ENCODE measurements around the gene ITGA5. TPM values are rescaled to one million over a fixed set of nuclear protein-coding genes. Genes with fewer than 3 reads are reported as not detected.

Gene ITGA5
- total and polyA plus RNA-seq, 2 experiments from 2014 or later = 7.3 to 23.7 TPM

- TF ChIP-seq, protein P1, sequence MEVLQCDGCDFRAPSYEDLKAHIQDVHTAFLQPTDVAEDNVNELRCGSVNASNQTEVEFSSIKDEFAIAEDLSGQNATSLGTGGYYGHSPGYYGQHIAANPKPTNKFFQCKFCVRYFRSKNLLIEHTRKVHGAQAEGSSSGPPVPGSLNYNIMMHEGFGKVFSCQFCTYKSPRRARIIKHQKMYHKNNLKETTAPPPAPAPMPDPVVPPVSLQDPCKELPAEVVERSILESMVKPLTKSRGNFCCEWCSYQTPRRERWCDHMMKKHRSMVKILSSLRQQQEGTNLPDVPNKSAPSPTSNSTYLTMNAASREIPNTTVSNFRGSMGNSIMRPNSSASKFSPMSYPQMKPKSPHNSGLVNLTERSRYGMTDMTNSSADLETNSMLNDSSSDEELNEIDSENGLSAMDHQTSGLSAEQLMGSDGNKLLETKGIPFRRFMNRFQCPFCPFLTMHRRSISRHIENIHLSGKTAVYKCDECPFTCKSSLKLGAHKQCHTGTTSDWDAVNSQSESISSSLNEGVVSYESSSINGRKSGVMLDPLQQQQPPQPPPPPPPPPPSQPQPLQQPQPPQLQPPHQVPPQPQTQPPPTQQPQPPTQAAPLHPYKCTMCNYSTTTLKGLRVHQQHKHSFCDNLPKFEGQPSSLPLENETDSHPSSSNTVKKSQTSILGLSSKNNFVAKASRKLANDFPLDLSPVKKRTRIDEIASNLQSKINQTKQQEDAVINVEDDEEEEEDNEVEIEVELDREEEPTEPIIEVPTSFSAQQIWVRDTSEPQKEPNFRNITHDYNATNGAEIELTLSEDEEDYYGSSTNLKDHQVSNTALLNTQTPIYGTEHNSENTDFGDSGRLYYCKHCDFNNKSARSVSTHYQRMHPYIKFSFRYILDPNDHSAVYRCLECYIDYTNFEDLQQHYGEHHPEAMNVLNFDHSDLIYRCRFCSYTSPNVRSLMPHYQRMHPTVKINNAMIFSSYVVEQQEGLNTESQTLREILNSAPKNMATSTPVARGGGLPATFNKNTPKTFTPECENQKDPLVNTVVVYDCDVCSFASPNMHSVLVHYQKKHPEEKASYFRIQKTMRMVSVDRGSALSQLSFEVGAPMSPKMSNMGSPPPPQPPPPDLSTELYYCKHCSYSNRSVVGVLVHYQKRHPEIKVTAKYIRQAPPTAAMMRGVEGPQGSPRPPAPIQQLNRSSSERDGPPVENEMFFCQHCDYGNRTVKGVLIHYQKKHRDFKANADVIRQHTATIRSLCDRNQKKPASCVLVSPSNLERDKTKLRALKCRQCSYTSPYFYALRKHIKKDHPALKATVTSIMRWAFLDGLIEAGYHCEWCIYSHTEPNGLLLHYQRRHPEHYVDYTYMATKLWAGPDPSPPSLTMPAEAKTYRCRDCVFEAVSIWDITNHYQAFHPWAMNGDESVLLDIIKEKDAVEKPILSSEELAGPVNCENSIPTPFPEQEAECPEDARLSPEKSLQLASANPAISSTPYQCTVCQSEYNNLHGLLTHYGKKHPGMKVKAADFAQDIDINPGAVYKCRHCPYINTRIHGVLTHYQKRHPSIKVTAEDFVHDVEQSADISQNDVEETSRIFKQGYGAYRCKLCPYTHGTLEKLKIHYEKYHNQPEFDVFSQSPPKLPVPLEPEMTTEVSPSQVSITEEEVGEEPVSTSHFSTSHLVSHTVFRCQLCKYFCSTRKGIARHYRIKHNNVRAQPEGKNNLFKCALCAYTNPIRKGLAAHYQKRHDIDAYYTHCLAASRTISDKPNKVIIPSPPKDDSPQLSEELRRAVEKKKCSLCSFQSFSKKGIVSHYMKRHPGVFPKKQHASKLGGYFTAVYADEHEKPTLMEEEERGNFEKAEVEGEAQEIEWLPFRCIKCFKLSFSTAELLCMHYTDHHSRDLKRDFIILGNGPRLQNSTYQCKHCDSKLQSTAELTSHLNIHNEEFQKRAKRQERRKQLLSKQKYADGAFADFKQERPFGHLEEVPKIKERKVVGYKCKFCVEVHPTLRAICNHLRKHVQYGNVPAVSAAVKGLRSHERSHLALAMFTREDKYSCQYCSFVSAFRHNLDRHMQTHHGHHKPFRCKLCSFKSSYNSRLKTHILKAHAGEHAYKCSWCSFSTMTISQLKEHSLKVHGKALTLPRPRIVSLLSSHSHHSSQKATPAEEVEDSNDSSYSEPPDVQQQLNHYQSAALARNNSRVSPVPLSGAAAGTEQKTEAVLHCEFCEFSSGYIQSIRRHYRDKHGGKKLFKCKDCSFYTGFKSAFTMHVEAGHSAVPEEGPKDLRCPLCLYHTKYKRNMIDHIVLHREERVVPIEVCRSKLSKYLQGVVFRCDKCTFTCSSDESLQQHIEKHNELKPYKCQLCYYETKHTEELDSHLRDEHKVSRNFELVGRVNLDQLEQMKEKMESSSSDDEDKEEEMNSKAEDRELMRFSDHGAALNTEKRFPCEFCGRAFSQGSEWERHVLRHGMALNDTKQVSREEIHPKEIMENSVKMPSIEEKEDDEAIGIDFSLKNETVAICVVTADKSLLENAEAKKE (CRISPR knock-in tag; IDR thresholded peaks at IDR 0.05) = no peak
- no peak for TF ChIP-seq JUNB (IDR thresholded peaks at IDR 0.05; ENCODE audit: unreplicated experiment)
- TF ChIP-seq ZNF331 (CRISPR knock-in tag; IDR thresholded peaks at IDR 0.05; ENCODE audit: low read depth) = no peak
- no peak for TF ChIP-seq EZH2 (IDR thresholded peaks at IDR 0.05; ENCODE audit: low read depth, unreplicated experiment)
- TF ChIP-seq NANOG (IDR thresholded peaks at IDR 0.05; ENCODE audit: borderline replicate concordance) = no peak
- TF ChIP-seq CTCF (conservative IDR thresholded peaks at IDR 0.05; ENCODE audit: low read depth in 2 of 2) = no peak
- no peak for TF ChIP-seq CREB1 (CRISPR knock-in tag; IDR thresholded peaks at IDR 0.05; ENCODE audit: low read depth)
- TF ChIP-seq, protein P2, sequence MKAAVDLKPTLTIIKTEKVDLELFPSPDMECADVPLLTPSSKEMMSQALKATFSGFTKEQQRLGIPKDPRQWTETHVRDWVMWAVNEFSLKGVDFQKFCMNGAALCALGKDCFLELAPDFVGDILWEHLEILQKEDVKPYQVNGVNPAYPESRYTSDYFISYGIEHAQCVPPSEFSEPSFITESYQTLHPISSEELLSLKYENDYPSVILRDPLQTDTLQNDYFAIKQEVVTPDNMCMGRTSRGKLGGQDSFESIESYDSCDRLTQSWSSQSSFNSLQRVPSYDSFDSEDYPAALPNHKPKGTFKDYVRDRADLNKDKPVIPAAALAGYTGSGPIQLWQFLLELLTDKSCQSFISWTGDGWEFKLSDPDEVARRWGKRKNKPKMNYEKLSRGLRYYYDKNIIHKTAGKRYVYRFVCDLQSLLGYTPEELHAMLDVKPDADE (IDR thresholded peaks at IDR 0.05) = no peak
- TF ChIP-seq EZH2phosphoT487 (IDR thresholded peaks at IDR 0.05; ENCODE audit: unreplicated experiment) = no peak
These were observed 44.4 kb downstream of the ITGA5 start (continued) for GRCh38 chr12:54374562-54375258.
